Measurements from ENCODE around the gene LRP5.

- TF ChIP-seq EZH2 (IDR thresholded peaks at IDR 0.05; ENCODE audit: insufficient read depth, low read length) (no peak), CTCF (IDR thresholded peaks at IDR 0.05; ENCODE audit: insufficient read depth, low read depth, low read length) (no peak)
Observed at GRCh38 chr11:68295940-68296339, 16.5 kb upstream of the LRP5 start.

Measured in astrocyte (in vitro differentiated cells and primary cell).